Peyer's patch (tissue), 4 donors: ENCODE data around the gene KRT71.

Experiments used
- POLR2A ChIP-seq, 2 donors: fragments of 450-650 bp; IDR thresholded peaks; one replicate each; pipeline ENCODE4 v1.5.1; 2017; ENCODE audit warnings: antibody characterized with exemption in 2 of 2, mild to moderate bottlenecking in 2 of 2, moderate library complexity in 2 of 2
- TF ChIP-seq, protein P1 (sequence below), 6 experiments: fragments of 450-650 bp in 4 of 6; fragments of 200-600 bp in 2 of 6; sonication (generic) in 1 of 6; IDR thresholded peaks; one replicate each; pipeline ENCODE4 v1.5.1; 2017 to 2019; ENCODE audit warnings: antibody characterized with exemption in 6 of 6, mild to moderate bottlenecking in 3 of 6, moderate library complexity in 1 of 6

GRCh38 chr12:52555577-52555976 is 2.6 kb upstream of the KRT71 start:
- TF ChIP-seq, protein P1, sequence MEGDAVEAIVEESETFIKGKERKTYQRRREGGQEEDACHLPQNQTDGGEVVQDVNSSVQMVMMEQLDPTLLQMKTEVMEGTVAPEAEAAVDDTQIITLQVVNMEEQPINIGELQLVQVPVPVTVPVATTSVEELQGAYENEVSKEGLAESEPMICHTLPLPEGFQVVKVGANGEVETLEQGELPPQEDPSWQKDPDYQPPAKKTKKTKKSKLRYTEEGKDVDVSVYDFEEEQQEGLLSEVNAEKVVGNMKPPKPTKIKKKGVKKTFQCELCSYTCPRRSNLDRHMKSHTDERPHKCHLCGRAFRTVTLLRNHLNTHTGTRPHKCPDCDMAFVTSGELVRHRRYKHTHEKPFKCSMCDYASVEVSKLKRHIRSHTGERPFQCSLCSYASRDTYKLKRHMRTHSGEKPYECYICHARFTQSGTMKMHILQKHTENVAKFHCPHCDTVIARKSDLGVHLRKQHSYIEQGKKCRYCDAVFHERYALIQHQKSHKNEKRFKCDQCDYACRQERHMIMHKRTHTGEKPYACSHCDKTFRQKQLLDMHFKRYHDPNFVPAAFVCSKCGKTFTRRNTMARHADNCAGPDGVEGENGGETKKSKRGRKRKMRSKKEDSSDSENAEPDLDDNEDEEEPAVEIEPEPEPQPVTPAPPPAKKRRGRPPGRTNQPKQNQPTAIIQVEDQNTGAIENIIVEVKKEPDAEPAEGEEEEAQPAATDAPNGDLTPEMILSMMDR (IDR thresholded peaks at IDR 0.05) = no peak
- TF ChIP-seq POLR2A (IDR thresholded peaks at IDR 0.05) = no peak
